HG02970 (cell line): ENCODE measurements around the gene TTC9C.
"Not testable (repeated sequence)": the region's sequence is repeated elsewhere in the genome, so short reads cannot be mapped to it uniquely, and the experiment has no call there.

ENCODE experiments used
- ATAC-seq: cut with Tn5 transposase; IDR thresholded peaks from one replicate; pipeline ENCODE4 v1.9.1; 2021; ENCODE audit warnings: mild to moderate bottlenecking, moderate library complexity, moderate number of reproducible peaks; ENCODE audit not compliant: unreplicated experiment, low FRiP score

The TTC9C gene

DNA sequence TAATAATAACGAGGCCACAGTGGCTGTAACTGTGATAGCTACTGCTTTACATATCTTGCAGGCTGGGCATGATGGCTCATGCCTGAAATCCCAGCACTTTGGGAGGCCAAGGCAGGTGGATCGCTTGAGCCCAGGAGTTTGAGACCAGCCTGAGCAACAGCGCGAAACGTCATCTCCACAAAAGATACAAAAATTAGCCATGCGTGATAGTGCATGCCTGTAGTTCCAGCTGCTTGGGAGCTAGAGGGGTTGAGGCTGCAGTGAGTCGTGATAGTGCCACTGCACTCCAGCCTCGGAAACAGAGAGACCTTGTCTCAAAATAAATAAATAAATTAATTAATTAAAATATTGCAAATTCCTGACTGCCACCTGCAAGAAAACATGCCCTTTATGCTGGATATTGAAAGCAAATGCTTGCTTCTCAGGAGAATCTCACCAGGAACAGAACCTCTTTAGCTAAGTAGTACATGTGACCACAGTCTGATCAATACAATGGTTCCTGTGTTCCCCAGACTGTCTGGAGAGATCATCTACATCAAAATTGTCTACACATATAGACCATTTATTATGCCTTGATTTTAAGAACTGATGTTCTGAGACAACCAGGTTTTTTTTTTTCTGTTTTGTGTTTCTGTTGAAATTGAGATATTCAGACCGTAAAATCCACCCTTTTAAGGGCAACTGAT, 19.3 kb downstream of the TTC9C start:
- no peak for ATAC-seq

DNA sequence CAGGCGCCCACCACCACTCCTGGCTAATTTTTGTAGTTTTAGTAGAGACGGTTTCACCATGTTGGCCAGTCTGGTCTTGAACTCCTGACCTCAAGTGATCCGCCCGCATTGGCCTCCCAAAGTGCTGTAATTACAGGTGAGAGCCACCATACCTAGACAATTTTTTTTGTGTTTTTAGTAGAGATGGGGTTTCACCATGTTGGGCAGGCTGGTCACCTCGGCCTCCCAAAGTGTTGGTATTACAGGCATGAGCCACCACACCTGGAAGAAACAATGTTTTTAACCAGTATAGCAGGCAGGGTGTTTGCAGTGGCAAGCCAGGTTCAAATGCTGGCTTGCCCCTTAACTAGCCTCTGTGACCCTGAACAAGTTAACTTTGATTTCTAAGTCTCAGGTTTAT, 21.6 kb downstream of the TTC9C start:
- not testable (repeated sequence) for ATAC-seq

DNA sequence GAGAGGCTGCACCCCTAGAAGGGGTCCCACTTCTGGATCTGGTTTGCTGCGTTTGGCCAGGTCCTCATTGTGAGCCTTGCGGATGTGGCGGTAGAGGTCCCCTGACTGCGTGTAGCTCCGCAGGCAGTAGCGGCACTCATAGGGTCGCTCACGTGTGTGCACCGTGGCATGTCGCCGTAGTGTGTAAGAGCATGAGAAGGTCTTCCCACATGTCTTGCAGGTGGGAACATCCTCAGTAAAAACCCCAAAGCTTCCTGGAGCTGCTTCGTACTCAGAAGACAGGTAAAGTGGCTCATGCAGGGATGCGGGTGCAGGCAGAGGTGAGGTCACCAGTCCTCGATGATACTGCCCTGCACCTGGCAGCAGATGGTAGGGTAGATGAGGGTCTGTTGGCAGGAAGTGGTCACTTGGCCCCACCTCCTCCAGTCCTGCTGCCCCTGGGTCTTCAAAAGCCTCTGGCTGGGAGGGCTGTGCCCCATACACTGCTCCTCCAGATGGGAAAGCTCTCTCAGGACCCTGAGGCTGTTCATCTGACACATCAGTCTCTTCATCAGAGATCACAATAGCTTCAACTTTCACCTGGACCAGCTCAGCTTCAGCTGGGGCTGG, 24.0 kb downstream of the TTC9C start:
- ATAC-seq = no peak

DNA sequence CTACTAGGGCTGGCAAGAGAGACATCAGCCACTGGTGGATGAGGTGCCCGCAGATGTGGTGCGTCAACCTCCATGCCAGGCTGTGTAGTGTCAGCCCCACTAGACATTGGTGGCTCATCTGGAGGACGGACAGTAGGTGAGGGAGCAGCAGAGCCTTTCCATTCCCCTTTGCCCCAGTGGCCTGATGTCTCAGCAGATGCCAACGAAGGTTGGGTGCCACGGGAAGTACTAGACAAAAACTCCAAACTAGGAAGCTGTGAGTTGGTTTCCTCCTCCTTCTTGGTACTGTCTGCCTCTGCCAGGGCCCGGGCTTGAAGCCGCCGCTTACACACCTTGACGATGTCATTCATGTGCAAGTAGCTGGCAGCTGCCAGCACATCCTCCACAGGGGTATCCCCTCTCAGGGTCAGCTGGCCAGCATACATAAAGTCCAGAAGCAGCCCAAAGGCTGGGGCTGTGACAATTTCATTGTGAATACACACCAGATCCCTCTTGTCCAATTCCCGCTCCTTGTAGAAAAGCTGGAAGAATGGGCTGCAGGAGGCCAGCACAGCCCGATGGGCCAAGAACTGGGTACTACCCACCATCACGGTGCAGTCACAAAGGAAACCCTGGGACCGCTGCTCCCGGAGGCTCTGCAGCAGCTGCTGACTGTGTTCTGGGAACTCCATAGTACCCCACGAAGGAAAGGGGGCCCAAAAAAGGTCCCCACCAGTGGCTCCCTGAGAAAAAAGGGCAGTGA, 24.9 kb downstream of the TTC9C start:
- ATAC-seq = no peak

DNA sequence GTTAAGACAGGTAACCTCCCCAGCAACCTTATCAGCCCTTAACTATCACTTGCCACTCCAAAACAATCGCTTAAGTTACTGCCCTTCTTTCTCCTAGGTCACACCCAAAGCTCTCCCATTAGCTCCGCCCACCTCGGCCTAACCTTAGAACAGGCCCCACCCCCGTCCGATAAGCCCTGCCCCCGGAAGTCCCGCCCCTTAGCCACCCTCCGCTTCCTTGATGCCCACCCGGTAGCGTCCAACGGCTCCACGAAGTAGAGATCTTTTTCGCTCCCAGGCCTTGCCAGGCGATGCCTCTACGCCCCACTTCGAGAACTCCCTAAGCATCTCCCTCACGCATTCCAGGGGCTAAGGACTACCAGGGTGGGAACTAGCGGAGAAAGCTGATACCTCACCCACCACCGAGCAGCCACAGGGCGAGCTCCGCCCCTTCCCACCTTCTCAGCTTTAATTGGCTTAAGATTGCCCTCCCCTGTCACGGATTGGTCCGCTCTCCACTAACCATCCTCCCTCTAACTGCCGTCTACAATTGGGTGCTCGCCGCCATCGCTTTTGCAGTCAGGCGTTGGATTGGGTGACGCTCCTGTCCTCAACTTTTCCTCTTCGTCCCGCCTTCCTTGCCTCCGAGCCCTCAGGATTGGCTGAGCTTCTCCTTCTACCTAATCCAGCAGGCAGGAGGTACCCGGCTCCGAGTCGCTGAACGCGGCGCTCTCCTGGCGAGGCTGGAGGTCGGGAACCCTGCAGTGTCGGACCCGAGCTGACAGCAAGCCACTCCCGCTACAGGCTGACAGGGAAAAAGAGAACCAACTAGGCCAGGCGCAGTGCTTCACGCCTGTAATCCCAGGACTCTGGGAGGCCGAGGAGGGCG, 25.7 kb downstream of the TTC9C start, which contains the start of gene ZBTB3:
ZBTB3 (minus strand) TSS at position 425 of the 868 bp plus-strand sequence. CDS start 496 bp downstream, outside the sequence.
- ATAC-seq = peak; percentile 93

DNA sequence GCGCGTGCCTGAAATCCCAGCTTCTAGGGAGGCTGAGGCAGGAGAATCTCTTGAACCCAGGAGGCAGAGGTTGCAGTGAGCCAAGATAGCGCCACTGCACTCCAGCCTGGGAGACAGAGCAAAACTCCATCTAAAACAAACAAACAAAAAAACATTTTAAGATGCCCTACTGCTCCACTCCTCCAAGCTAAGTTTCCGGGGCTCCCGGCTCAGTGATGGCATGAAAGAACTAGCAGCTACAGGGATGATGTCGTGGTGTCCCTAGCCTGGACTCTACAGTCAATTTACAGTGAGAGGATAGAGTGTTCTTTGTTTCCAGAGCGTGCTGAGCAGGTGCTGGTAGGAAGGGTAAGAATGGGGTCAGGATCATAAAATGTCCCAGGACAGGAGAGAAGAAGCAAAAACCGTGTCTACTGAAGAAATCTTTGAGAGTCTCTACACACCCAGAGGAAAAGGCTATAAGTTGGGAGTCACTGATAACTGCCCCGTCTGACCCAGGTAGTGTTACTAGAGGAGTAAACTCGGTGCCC, 26.9 kb downstream of the TTC9C start:
- no peak for ATAC-seq

DNA sequence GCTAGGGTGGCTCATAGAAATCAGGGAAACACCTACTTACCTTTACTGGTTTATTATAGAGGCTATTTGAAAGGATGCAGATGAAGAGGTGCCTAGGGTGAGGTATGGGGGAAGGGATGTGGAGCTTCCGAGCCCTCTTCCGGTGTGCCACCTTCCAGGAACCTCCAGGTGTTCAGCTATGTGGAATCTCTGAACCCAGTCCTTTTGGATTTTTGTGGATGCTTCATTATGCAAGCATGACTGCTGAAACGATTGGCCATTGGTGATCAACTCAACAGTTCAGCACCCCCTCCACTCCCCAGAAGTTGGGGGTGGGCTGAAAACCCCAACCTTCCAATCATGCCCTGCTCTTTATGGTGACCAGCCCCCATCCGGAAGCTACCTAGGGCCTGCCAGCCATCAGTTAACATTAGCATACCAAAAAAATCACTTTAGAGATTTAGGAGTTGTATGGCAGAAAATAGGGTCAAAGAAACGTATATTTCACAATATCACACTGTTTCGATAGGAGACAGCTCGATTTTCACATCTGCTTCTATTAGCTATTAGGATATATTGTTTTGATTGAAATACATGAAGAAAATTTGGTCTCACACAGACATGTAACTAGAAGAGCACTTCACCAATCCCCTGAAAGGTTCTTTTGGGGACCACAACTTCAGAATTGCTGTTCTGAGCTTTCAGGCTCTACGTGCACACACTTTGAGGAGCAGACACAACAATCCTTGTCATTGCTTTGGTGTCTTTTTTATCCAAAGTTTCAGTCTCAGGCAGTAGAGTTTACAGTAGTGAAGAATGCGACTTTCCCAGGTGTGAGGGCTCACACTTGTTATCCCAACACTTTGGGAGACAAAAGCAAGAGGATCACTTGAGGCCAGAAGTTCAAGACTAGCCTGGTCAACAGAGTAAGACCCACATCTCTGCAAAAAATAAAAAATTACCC, 29.8 kb downstream of the TTC9C start:
- no peak for ATAC-seq

DNA sequence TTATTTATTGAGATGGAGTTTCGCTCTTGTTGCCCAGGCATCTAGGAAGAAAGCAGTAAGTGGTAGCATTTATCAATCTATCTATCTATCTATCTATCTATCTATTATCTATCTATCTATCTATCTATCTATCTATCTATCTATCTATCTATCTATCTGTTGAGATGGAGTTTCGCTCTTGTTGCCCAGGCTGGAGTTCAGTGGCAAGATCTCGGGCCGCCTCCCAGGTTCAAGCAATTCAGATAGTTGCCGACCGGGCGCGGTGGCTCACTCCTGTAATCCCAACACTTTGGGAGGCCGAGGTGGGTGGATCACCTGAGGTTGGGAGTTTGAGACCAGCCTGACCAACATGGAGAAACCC, 32.6 kb downstream of the TTC9C start:
- not testable (repeated sequence) for ATAC-seq

DNA sequence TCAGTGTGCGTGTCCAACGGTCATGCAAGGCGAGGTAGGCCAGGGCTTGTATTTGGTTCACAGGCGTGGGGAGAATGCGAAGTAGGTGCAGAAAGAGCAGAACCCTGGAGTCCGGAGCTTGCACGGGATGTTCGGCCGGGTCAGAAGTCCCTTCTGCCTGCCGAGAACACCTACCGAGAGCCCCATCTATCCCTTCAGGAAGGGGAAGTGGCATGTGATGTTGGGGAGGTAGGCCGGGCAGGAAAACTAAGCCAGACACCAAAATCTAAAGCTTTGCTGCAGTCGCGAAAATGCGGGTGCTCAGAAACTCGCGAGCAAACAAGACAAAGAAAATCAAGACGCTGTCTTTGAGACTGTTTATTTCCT, 42.5 kb downstream of the TTC9C start:
- ATAC-seq = no peak

DNA sequence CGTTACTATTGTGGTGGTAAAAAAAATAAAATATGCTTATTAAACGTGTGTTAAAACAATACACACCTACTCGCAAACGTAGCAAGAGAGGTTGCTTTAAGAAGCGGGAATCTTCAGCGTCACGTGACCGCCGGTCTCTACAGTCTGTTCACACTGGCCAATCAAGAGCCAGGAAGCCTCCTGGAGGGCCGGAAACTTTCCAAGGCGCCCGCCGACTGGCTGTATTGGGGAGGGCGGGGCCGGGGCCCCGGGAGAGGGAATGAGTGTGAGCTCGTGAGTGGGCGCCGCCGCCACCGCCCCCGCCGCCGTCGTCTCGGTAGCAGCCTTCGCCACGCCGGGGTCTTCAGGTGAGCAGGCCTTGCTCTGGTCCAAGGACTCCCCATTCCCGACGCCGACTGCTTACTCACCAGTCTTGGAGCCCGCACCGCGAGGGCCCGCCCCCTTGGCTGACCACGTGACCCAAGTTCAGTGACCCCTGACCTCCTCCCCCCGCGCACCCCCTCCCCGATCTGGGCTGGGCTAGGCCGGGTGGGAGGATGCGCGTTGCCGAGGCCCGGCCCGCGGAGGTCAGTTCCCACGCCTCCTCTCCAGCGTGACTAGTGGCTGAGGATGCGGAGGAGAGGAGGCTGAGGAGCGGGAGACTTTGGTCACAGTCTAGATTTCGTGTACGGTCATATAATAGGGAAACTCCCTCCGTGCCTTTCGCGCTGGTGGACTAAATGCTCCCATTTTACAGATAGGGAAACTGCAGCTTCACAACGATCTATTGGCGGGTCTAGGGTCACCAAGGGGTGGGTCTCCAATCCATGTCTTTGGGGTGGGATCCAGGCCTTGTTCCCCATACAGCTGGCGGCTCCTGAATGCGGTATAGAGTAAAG, 43.1 kb downstream of the TTC9C start, which contains the start of gene TAF6L:
TAF6L (plus strand) TSS at position 253 of the 878 bp plus-strand sequence. CDS start 4,388 bp downstream, outside the sequence.
- peak; percentile 80 for ATAC-seq

DNA sequence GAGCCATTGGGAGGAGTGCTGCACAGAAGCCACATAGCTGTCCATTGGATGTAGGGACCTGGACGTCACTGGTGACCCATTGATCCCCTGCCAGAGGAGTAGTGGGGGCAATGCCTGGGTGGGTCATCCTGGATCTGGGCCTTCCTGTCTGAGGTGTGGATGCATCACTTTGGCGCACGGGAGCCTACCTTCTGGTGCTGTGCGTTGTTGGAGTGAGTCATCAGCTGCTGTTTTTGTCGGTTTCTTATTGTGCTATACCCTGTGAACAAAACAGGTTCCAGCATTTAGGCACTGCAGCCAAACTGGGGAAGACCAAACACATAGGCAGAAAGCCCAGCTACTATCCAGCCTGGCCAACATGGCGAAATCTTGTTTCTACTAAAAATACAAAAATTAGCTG, 46.1 kb downstream of the TTC9C start:
- ATAC-seq = no peak

DNA sequence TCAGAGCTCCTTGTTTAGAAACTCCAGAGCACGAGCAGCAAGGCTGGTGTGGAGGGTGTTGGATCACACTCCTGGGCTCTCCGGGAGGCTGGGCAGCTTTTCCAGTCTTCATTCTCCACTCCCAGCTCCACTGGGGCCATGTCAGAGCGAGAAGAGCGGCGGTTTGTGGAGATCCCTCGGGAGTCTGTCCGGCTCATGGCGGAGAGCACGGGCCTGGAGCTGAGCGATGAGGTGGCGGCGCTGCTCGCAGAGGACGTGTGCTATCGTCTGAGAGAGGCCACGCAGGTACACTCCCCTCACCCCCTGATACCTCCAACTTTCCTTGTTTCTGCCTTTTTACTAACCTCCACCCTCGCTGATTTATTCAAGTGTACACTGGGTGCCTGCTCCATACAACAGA, 47.4 kb downstream of the TTC9C start:
- no peak for ATAC-seq

DNA sequence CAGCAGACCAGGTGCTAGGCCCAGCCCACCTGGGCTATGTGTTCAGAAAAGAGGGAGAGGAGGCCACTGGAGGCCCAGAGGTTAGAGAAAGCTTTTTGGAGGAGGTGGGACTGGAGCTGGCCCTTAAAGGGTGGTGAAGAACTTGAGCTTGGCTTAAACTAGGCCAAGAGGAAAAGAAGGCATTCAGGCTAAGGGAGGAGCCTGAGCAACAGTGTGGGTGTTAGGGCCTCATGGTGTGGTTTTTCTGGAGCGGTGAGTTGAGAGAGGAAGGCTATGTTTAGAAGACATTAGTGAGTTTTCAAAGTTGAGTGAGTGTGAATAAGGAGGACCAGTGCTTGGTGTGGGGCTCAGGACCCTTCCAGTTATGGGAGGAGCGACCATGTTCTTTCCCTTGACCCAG, 49.1 kb downstream of the TTC9C start:
- ATAC-seq = no peak

DNA sequence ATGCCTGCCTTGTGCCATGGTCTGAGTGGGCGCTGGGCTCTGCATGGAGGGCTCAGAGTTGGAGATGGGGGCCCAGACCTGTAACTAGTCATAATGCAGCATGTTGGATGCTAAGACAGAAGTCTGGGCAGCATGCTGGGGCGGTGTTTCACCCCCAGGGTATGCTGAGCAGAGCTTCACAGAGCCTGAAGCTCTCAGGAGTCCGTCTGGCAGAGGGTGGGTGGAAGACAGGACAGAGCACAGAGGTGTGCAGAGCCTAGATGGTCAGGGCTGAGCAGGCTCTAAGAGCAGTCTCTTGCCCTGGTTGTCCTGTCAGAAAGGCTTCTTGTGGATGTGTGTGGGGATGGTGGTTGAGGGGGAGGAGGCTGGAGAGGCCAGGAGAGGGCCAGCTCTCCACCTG, 50.2 kb downstream of the TTC9C start:
- ATAC-seq = no peak

DNA sequence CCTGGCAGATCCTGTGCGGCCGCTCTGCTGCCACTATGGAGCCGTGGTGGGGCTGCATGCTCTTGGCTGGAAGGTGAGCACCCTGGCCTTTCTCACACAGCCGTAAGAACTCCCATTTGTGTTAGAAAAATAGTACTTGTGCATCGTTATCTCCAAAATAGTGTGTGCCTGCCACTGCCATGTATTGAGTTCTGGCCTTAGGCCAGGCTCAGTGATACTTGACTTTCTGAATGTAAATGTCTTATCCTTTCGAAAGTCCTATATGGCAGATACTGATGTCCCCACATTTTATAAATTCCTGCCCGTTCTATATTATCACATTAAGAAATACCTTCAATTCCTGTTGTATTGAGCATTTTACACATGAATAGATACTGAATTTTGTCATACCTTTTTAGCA, 54.5 kb downstream of the TTC9C start:
- ATAC-seq = no peak

DNA sequence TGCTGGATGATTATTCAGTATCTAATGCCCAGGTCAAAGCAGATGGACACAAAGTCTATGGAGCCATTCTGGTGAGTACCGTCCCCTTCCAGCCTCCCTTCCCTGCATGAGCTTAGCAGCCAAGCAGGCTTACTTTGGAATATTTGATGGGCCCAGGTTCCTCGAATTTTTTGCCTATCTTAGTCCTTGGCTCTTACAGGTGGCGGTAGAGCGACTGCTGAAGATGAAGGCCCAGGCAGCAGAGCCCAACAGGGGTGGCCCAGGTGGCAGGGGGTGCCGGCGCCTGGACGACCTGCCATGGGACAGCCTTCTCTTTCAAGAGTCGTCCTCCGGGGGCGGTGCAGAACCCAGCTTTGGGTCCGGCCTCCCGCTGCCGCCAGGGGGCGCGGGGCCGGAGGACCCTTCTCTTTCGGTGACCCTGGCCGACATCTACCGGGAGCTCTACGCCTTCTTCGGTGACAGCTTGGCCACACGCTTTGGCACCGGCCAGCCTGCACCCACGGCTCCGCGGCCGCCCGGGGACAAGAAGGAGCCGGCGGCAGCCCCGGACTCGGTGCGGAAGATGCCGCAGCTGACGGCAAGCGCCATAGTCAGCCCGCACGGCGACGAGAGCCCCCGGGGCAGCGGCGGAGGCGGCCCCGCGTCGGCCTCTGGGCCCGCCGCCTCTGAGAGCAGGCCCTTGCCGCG, 58.2 kb downstream of the TTC9C start:
- ATAC-seq = peak; percentile 56

DNA sequence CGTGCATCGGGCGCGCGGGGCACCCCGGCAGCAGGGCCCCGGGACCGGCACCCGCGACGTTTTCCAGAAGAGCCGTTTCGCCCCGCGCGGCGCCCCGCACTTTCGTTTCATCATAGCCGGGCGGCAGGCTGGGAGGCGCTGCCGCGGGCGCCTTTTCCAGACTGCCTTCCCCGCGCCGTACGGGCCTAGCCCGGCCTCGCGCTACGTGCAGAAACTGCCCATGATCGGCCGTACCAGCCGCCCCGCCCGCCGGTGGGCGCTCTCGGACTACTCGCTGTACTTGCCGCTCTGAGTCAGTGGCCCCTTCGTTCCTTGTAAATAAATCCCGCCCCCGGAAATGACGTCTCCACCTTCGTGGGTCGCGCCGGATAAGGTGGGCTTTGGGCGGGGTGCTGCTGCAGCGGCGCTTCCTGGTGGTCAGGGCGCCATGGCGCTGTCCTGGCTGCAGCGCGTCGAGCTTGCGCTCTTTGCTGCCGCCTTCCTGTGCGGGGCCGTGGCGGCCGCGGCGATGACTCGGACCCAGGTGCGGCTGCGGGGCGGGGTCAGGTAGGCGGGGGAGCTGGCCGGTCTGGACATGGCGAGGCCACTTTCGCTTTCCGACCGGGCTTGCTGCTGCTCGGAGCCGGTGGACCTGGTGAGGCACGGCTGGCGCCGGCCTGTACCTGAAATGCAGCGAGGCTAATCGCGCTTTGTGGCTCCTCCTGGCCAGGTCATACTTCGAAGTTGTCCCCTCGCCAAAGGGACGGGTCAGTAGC, 58.9 kb downstream of the TTC9C start, which contains the start of gene TMEM179B:
TMEM179B (plus strand) TSS at position 398 of the 755 bp plus-strand sequence; CDS start at position 428, 30 bp downstream.
- ATAC-seq = peak; percentile 67
